BLaER1 (cell line): ENCODE measurements around the gene HECW1.

ENCODE experiments used
- H3K27ac ChIP-seq: shearing (Covaris generic); formaldehyde crosslinking; 2 replicates; pipeline ENCODE4 v1.8.1; 2022
- H3K27me3 ChIP-seq: shearing (Covaris generic); formaldehyde crosslinking; 2 replicates; pipeline ENCODE4 v1.8.1; 2022
- H3K36me3 ChIP-seq: shearing (Covaris generic); formaldehyde crosslinking; 2 replicates; pipeline ENCODE4 v1.8.1; 2022
- H3K4me1 ChIP-seq: shearing (Covaris generic); formaldehyde crosslinking; 2 replicates; pipeline ENCODE4 v1.8.1; 2022
- H3K4me2 ChIP-seq: shearing (Covaris generic); formaldehyde crosslinking; 2 replicates; pipeline ENCODE4 v1.8.1; 2022
- H3K4me3 ChIP-seq: shearing (Covaris generic); formaldehyde crosslinking; 2 replicates; pipeline ENCODE4 v1.8.1; 2022
- H3K9ac ChIP-seq: shearing (Covaris generic); formaldehyde crosslinking; 2 replicates; pipeline ENCODE4 v1.8.1; 2022
- H3K9me3 ChIP-seq: shearing (Covaris generic); formaldehyde crosslinking; 2 replicates; pipeline ENCODE4 v1.8.1; 2022
- H4K20me1 ChIP-seq: shearing (Covaris generic); formaldehyde crosslinking; 2 replicates; pipeline ENCODE4 v1.8.1; 2022
- Cebpa-rat ChIP-seq: shearing (Covaris generic); IDR thresholded peaks from 2 replicates; pipeline ENCODE4 v1.8.1; 2022

Gene HECW1

DNA sequence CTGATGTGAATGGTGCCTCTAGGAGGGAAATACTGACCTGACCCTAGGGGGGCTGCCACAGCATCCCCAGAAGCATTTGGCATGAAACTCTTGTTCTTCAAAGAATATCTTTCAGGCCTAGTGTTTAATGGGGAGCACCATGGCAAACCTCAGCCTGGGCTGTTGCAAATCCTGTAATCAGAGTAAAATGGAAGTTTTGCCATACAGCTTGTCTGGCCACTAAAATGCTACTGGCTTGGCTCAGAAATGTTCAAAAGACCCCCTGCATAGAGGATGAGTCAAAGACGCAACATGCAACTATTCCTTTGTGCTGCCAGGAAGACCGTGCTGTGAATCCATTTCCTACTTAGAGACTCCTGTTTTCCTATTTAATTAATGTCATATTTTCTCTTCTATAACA, 26.7 kb downstream of the HECW1 start:
- no peaks in the 10 kb centered on the region for H3K27me3 ChIP-seq
- H4K20me1 ChIP-seq, result no peaks in the 10 kb centered on the region
- no peak overlapping the region for H3K9ac ChIP-seq
- no peak overlapping the region for H3K27ac ChIP-seq
- TF ChIP-seq Cebpa-rat, result no peak
- no peak overlapping the region for H3K4me3 ChIP-seq
- H3K4me1 ChIP-seq, result peaks cover 10% of the 10 kb centered on the region; the same call in 1 of the 2 replicates
- no peak overlapping the region for H3K4me2 ChIP-seq
- peaks cover 15% of the 10 kb centered on the region for H3K36me3 ChIP-seq
- H3K9me3 ChIP-seq, result no peaks in the 10 kb centered on the region

- Histone ChIP-seq H3K9me3 (no peaks in the 10 kb centered on the region), H3K27ac (no peak overlapping the region), H3K4me2 (no peak overlapping the region), H3K36me3 (peaks cover 15% of the 10 kb centered on the region), H3K4me1 (peaks cover 10% of the 10 kb centered on the region; the same call in 1 of the 2 replicates), H3K27me3 (no peaks in the 10 kb centered on the region), H3K9ac (no peak overlapping the region), H4K20me1 (no peaks in the 10 kb centered on the region), H3K4me3 (no peak overlapping the region)
- no peak for TF ChIP-seq Cebpa-rat
Observed at GRCh38 chr7:43140186-43140585, 27.7 kb downstream of the HECW1 start.

- H3K9me3 ChIP-seq, result 0 out of 2 replicates have a peak, but pooled peaks cover 3% of the 10 kb centered on the region
- TF ChIP-seq Cebpa-rat, result no peak
- peaks cover 15% of the 10 kb centered on the region for H3K36me3 ChIP-seq
- H4K20me1 ChIP-seq, result no peaks in the 10 kb centered on the region
- H3K27ac ChIP-seq, result no peak overlapping the region
- peaks cover 7% of the 10 kb centered on the region; the same call in 1 of the 2 replicates for H3K4me1 ChIP-seq
- no peaks in the 10 kb centered on the region for H3K27me3 ChIP-seq
- no peak overlapping the region for H3K9ac ChIP-seq
- no peak overlapping the region for H3K4me2 ChIP-seq
- no peak overlapping the region for H3K4me3 ChIP-seq
Observed at GRCh38 chr7:43141091-43141490, 28.6 kb downstream of the HECW1 start.

GRCh38 chr7:43142703-43143102, 30.3 kb downstream of the HECW1 start:
- H3K36me3 ChIP-seq, result peaks cover 15% of the 10 kb centered on the region
- H3K4me2 ChIP-seq, result no peak overlapping the region
- no peak for TF ChIP-seq Cebpa-rat
- H3K9ac ChIP-seq, result no peak overlapping the region
- no peaks in the 10 kb centered on the region for H4K20me1 ChIP-seq
- H3K4me3 ChIP-seq, result no peak overlapping the region
- 0 out of 2 replicates have a peak, but pooled peaks cover 5% of the 10 kb centered on the region for H3K9me3 ChIP-seq
- H3K4me1 ChIP-seq, result 0 out of 2 replicates have a peak, but pooled peaks cover 3% of the 10 kb centered on the region
- H3K27ac ChIP-seq, result no peak overlapping the region
- H3K27me3 ChIP-seq, result no peaks in the 10 kb centered on the region

DNA sequence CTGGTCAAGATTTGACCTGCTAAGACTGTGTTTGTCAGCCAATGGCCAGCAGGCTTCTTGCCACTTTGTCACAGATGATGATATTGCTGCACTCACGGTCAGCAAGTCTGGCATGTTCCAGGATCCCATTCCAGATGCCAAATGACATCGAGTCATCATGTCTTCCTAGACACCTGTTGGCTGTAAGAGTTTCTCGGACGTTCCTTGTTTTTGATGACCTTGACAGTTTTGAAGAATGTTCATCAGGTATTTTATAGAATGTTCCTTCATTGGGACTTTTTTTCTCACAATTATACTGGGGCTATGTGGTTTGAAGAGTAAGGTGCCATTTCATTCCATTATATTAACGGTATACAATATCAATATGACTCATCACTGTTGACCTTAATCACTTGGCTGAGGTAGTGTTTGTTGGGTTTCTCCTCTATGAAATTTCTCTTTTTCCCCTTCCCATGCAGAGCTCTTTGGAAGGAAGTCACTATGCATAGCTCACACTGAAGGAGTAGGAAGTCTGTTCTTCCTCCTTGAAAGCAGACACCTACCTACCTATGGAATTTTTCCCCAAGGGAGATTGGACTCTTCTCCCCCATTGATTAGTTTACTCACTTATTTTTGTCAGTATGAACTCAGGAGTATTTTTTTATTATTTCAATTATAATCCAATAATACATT, 31.6 kb downstream of the HECW1 start:
- H4K20me1 ChIP-seq, result no peaks in the 10 kb centered on the region
- no peak for TF ChIP-seq Cebpa-rat
- no peak overlapping the region for H3K27ac ChIP-seq

GRCh38 chr7:43148161-43148731, 35.8 kb downstream of the HECW1 start:
- peaks cover 11% of the 10 kb centered on the region for H3K4me1 ChIP-seq
- no peak for TF ChIP-seq Cebpa-rat
- no peak overlapping the region for H3K9ac ChIP-seq
- H4K20me1 ChIP-seq, result no peaks in the 10 kb centered on the region
- H3K27ac ChIP-seq, result no peak overlapping the region
- H3K4me2 ChIP-seq, result no peak overlapping the region
- peaks cover 16% of the 10 kb centered on the region for H3K36me3 ChIP-seq
- no peak overlapping the region for H3K4me3 ChIP-seq
- H3K27me3 ChIP-seq, result no peaks in the 10 kb centered on the region
- H3K9me3 ChIP-seq, result peaks cover 15% of the 10 kb centered on the region; the same call in 1 of the 2 replicates

More for the DNA sequence above, 31.6 kb downstream of the HECW1 start:
- no peak overlapping the region for H3K4me2 ChIP-seq
- no peak overlapping the region for H3K4me3 ChIP-seq
- H3K9ac ChIP-seq, result no peak overlapping the region
- H3K27me3 ChIP-seq, result no peaks in the 10 kb centered on the region
- H3K36me3 ChIP-seq, result peaks cover 15% of the 10 kb centered on the region
- 0 out of 2 replicates have a peak, but pooled peaks cover 3% of the 10 kb centered on the region for H3K4me1 ChIP-seq
- H3K9me3 ChIP-seq, result 0 out of 2 replicates have a peak, but pooled peaks cover 5% of the 10 kb centered on the region

DNA sequence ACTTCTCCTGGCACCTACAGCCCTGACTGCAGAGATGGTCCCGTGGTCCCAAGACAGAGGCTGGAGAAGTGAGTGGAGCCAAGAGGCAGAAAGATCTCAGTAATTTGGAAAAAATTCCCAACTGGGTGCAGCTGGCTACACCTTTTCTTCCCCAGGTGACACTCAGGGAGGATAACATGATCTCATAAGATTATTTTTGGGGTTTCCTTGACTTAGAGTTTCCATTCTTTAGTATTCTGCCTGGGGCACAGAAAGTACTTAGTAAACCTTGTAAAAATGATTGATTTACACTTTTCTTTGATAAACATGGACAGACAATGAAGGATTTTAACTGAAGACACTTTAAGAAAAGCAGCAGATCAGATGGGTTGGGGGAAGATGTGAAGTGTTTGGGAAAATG, 38.6 kb downstream of the HECW1 start:
- H3K27ac ChIP-seq, result no peak overlapping the region
- no peak overlapping the region for H3K9ac ChIP-seq
- TF ChIP-seq Cebpa-rat, result no peak
- H3K9me3 ChIP-seq, result peaks cover 12% of the 10 kb centered on the region; the same call in 1 of the 2 replicates
- H3K4me1 ChIP-seq, result peaks cover 14% of the 10 kb centered on the region
- no peak overlapping the region for H3K4me2 ChIP-seq
- H3K36me3 ChIP-seq, result peaks cover 10% of the 10 kb centered on the region
- H3K27me3 ChIP-seq, result no peaks in the 10 kb centered on the region
- no peak overlapping the region for H3K4me3 ChIP-seq
- no peaks in the 10 kb centered on the region for H4K20me1 ChIP-seq

DNA sequence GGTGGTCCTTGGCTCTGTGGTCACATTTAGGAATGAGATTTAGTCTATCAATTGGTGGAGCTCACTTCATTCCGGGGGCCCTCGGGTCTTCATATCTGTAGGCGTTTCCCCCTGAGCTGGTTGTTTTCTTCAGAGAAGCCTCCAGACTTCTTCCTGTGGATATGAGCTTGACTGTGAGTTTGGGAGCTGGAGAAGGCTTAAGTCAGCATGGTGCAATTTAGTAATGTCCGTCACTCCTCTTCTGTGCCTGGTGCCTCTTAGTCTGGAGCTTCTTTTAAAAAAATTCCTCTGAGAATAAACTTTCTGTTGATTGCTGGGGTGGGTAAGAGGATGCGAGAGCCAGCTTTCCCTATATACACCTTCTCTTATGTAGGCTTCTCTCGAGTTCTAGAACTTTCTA, 40.2 kb downstream of the HECW1 start:
- Histone ChIP-seq H3K36me3 (peaks cover 10% of the 10 kb centered on the region), H3K9me3 (peaks cover 10% of the 10 kb centered on the region; the same call in 1 of the 2 replicates)

DNA sequence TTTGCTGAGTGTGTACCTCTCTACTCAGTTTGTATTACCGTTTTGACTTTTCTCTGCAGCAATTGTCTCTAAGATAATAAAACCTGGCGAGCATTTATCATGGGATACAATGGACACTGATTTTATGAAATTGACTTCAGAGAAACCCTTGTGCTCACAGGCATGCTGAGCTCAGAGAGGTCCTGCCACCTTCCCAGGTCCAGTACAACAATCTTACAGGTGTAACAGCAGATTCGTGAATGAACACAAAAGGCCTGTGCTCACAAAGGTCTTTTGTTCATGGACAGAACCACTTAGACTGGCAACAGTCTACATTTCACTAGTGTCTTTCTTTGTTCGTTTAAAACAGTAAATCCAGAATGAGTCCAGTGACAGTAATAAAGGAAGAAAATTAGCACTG, 43.2 kb downstream of the HECW1 start:
- no peaks in the 10 kb centered on the region for H3K27me3 ChIP-seq
- no peak overlapping the region for H3K4me3 ChIP-seq
- no peaks in the 10 kb centered on the region for H4K20me1 ChIP-seq
- H3K36me3 ChIP-seq, result peaks cover 4% of the 10 kb centered on the region
- H3K4me1 ChIP-seq, result peaks cover 19% of the 10 kb centered on the region
- no peak for TF ChIP-seq Cebpa-rat
- H3K9ac ChIP-seq, result no peak overlapping the region
- no peak overlapping the region for H3K27ac ChIP-seq
- 0 out of 2 replicates have a peak, but pooled peaks cover 4% of the 10 kb centered on the region for H3K9me3 ChIP-seq
- H3K4me2 ChIP-seq, result no peak overlapping the region

More for the DNA sequence above, 40.2 kb downstream of the HECW1 start:
- Histone ChIP-seq H3K9ac (no peak overlapping the region), H3K4me2 (peak overlapping the region; percentile 40), H3K4me3 (no peak overlapping the region), H3K4me1 (peaks cover 14% of the 10 kb centered on the region), H3K27ac (no peak overlapping the region), H3K27me3 (no peaks in the 10 kb centered on the region), H4K20me1 (no peaks in the 10 kb centered on the region)
- TF ChIP-seq Cebpa-rat, result no peak

DNA sequence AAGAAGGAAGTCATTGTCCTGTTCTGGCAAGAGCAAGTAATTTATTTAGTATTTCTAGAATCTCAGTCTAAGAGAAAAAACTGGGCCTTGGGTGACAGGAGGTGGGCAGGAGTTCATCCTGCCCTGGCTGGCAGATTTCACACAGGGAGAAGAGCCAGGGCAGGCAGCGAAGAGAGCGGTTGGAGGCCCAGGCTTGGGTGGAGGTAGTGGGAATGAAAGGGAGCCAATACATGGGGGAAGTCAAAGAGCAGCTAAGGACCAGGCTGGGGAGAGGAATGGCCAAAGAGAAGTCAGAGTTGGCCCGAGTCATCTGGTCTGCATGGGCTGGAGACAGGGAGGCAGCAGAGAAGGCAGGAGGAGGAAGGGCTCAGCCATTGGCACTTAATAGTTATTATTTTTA, 51.4 kb downstream of the HECW1 start:
- H3K4me2 ChIP-seq, result no peak overlapping the region

More for the DNA sequence above, 51.4 kb downstream of the HECW1 start:
- H3K27me3 ChIP-seq, result no peaks in the 10 kb centered on the region
- no peaks in the 10 kb centered on the region for H3K9me3 ChIP-seq
- no peak overlapping the region for H3K9ac ChIP-seq
- peaks cover 17% of the 10 kb centered on the region for H3K4me1 ChIP-seq
- no peak overlapping the region for H3K27ac ChIP-seq
- no peaks in the 10 kb centered on the region for H4K20me1 ChIP-seq
- no peak for TF ChIP-seq Cebpa-rat
- H3K36me3 ChIP-seq, result no peaks in the 10 kb centered on the region; the same call in 1 of the 2 replicates
- H3K4me3 ChIP-seq, result no peak overlapping the region
